ENCODE measurements around the gene HAPSTR1. TPM values are rescaled to one million over a fixed set of nuclear protein-coding genes. Genes with fewer than 3 reads are reported as not detected.
A peak's percentile ranks its signal among the peaks of the same experiment; 100 is the strongest.

Gene HAPSTR1
- total RNA-seq, 2 donors from 2014 or later = 48.9 to 52.7 TPM

- Mint-ChIP-seq H3K9me3 (no peaks in the 10 kb centered on the region), H3K36me3 (peaks cover 31 to 86% of the 10 kb centered on the region in 2 donors), H3K27ac (peak overlapping the region; percentile 82 to 90)
- DNase-seq (ENCODE audit: low spot score in 2 of 2) = no peak
- ATAC-seq = no peak
Measured at GRCh38 chr16:9103546-9103945, 12.1 kb downstream of the HAPSTR1 start.

GRCh38 chr16:9105189-9105588 lies 13.7 kb downstream of the HAPSTR1 start:
- no peak for ATAC-seq
- no peaks in the 10 kb centered on the region for H3K9me3 Mint-ChIP-seq
- no peak overlapping the region for H3K27ac Mint-ChIP-seq
- H3K36me3 Mint-ChIP-seq = peaks cover 31 to 85% of the 10 kb centered on the region in 2 donors
- no peak for DNase-seq (ENCODE audit: low spot score in 2 of 2)

- DNase-seq (ENCODE audit: low spot score in 2 of 2) = no peak
- Mint-ChIP-seq H3K9me3 (no peaks in the 10 kb centered on the region), H3K27ac (peak overlapping the region; percentile 1 to 67), H3K36me3 (peaks cover 24 to 69% of the 10 kb centered on the region in 2 donors)
- peak; percentile 14 to 55 for ATAC-seq
Measured at GRCh38 chr16:9107025-9107970, 15.9 kb downstream of the HAPSTR1 start.

- no peak for DNase-seq (ENCODE audit: low spot score in 2 of 2)
- ATAC-seq = peak in 1 of 2 donors; percentile 18
- Mint-ChIP-seq H3K36me3 (peaks cover 12 to 67% of the 10 kb centered on the region in 2 donors), H3K27ac (no peak overlapping the region), H3K9me3 (no peaks in the 10 kb centered on the region)
Measured at GRCh38 chr16:9109255-9109654, 17.8 kb downstream of the HAPSTR1 start.

- Mint-ChIP-seq H3K36me3 (peaks cover 0 to 66% of the 10 kb centered on the region in 2 donors), H3K9me3 (no peaks in the 10 kb centered on the region), H3K27ac (peak overlapping the region in 1 of 2 donors; percentile 51)
- ATAC-seq (peak in 1 of 2 donors; percentile 30), DNase-seq (ENCODE audit: low spot score in 2 of 2) (no peak)
Measured at GRCh38 chr16:9112166-9112843, 20.9 kb downstream of the HAPSTR1 start.

GRCh38 chr16:9112844-9113186 lies 21.4 kb downstream of the HAPSTR1 start:
- Mint-ChIP-seq H3K36me3 (peaks cover 0 to 61% of the 10 kb centered on the region in 2 donors), H3K9me3 (no peaks in the 10 kb centered on the region), H3K27ac (peak overlapping the region; percentile 51 to 72)
- DNase-seq (ENCODE audit: low spot score in 2 of 2) (no peak), ATAC-seq (no peak)

GRCh38 chr16:9113707-9114106 lies 22.3 kb downstream of the HAPSTR1 start:
- Mint-ChIP-seq H3K27ac (peak overlapping the region; percentile 72 to 89), H3K9me3 (no peaks in the 10 kb centered on the region), H3K36me3 (peaks cover 0 to 58% of the 10 kb centered on the region in 2 donors)
- DNase-seq (ENCODE audit: low spot score in 2 of 2) (no peak), ATAC-seq (no peak)

GRCh38 chr16:9114112-9114511 lies 22.7 kb downstream of the HAPSTR1 start:
- DNase-seq (ENCODE audit: low spot score in 2 of 2) = no peak
- peak overlapping the region; percentile 72 to 92 for H3K27ac Mint-ChIP-seq
- no peak for ATAC-seq
- H3K36me3 Mint-ChIP-seq = peaks cover 0 to 54% of the 10 kb centered on the region in 2 donors
- H3K9me3 Mint-ChIP-seq = no peaks in the 10 kb centered on the region

GRCh38 chr16:9114842-9115241 lies 23.4 kb downstream of the HAPSTR1 start:
- DNase-seq (ENCODE audit: low spot score in 2 of 2) (no peak), ATAC-seq (no peak)
- Mint-ChIP-seq H3K27ac (peak overlapping the region; percentile 72 to 92), H3K9me3 (no peaks in the 10 kb centered on the region), H3K36me3 (peaks cover 0 to 47% of the 10 kb centered on the region in 2 donors)

GRCh38 chr16:9115277-9115676 lies 23.8 kb downstream of the HAPSTR1 start:
- Mint-ChIP-seq H3K36me3 (peaks cover 0 to 44% of the 10 kb centered on the region in 2 donors), H3K9me3 (no peaks in the 10 kb centered on the region), H3K27ac (peak overlapping the region in 1 of 2 donors; percentile 72)
- DNase-seq (ENCODE audit: low spot score in 2 of 2) (no peak), ATAC-seq (no peak)

GRCh38 chr16:9116141-9116540 lies 24.7 kb downstream of the HAPSTR1 start:
- Mint-ChIP-seq H3K9me3 (no peaks in the 10 kb centered on the region), H3K27ac (peak overlapping the region in 1 of 2 donors; percentile 72), H3K36me3 (peaks cover 0 to 39% of the 10 kb centered on the region in 2 donors)

GRCh38 chr16:9118170-9118569 lies 26.7 kb downstream of the HAPSTR1 start:
- DNase-seq (ENCODE audit: low spot score in 2 of 2) = no peak
- no peaks in the 10 kb centered on the region for H3K9me3 Mint-ChIP-seq
- H3K27ac Mint-ChIP-seq = peak overlapping the region in 1 of 2 donors; percentile 31
- ATAC-seq = no peak
- peaks cover 0 to 34% of the 10 kb centered on the region in 2 donors for H3K36me3 Mint-ChIP-seq

More at GRCh38 chr16:9116141-9116540, 24.7 kb downstream of the HAPSTR1 start:
- DNase-seq (ENCODE audit: low spot score in 2 of 2) = no peak
- peak in 1 of 2 donors; percentile 10 for ATAC-seq

GRCh38 chr16:9119795-9120194 lies 28.4 kb downstream of the HAPSTR1 start:
- Mint-ChIP-seq H3K36me3 (peaks cover 0 to 21% of the 10 kb centered on the region in 2 donors), H3K27ac (peak overlapping the region in 1 of 2 donors; percentile 27), H3K9me3 (no peaks in the 10 kb centered on the region)
- ATAC-seq (no peak), DNase-seq (ENCODE audit: low spot score in 2 of 2) (no peak)

- no peak for ATAC-seq
- H3K27ac Mint-ChIP-seq = no peak overlapping the region
- no peaks in the 10 kb centered on the region for H3K9me3 Mint-ChIP-seq
- H3K36me3 Mint-ChIP-seq = peaks cover 0 to 4% of the 10 kb centered on the region in 2 donors
- DNase-seq (ENCODE audit: low spot score in 2 of 2) = peak in 1 of 2 donors; percentile 25
Measured at GRCh38 chr16:9122342-9122741, 30.9 kb downstream of the HAPSTR1 start.

GRCh38 chr16:9122969-9123368 lies 31.5 kb downstream of the HAPSTR1 start:
- Mint-ChIP-seq H3K9me3 (no peaks in the 10 kb centered on the region), H3K27ac (peak overlapping the region; percentile 68 to 85), H3K36me3 (peaks cover 0 to 4% of the 10 kb centered on the region in 2 donors)
- no peak for ATAC-seq
- no peak for DNase-seq (ENCODE audit: low spot score in 2 of 2)

GRCh38 chr16:9123401-9123800 lies 32.0 kb downstream of the HAPSTR1 start:
- Mint-ChIP-seq H3K36me3 (peaks cover 0 to 4% of the 10 kb centered on the region in 2 donors), H3K27ac (peak overlapping the region; percentile 68 to 85), H3K9me3 (no peaks in the 10 kb centered on the region)
- no peak for ATAC-seq
- DNase-seq (ENCODE audit: low spot score in 2 of 2) = peak in 1 of 2 donors; percentile 28

GRCh38 chr16:9123871-9124270 lies 32.4 kb downstream of the HAPSTR1 start:
- H3K36me3 Mint-ChIP-seq = peaks cover 0 to 4% of the 10 kb centered on the region in 2 donors
- ATAC-seq = peak in 1 of 2 donors; percentile 44
- peak overlapping the region in 1 of 2 donors; percentile 85 for H3K27ac Mint-ChIP-seq

More at GRCh38 chr16:9123871-9124270, 32.4 kb downstream of the HAPSTR1 start:
- no peaks in the 10 kb centered on the region for H3K9me3 Mint-ChIP-seq
- peak in 1 of 2 donors; percentile 55 for DNase-seq (ENCODE audit: low spot score in 2 of 2)

Data from activated naive CD4-positive, alpha-beta T cell treated with anti-CD3 and anti-CD28 coated beads, Interleukin-2, amount 50 U/mL, for 72 hours (primary cell).